ENCODE measurements around the gene HS3ST3B1.

Gene HS3ST3B1

GRCh38 chr17:14303343-14304221 is 2.7 kb downstream of the HS3ST3B1 start:
- no peak for DNase-seq

DNA sequence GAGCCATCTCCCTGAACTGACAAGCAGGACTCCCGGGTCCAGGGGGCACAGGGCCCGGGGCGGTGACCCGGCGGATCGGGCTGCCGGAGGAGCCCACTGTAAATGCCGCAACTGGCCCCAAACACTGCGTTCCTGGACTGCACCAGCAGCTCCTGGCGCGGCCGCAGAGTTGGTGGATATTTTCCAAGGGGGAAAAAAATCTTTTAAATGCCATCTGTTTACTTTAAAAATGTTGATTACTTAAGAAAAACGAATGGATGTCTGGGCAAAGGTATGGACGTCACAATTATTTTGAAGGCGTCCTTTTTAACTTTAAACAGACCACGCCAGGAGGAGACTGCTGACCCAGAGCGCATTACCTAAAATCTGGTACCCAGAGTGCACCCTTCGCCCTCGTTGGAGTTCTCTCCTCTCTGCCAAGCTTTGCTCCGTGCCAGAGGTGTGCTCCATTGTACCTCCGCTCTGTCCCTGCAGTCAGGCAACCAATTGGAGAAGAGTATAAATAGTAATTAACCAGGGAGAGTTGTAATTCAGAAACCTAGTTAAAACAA is 3.4 kb downstream of the HS3ST3B1 start:
- DNase-seq: no peak

DNA sequence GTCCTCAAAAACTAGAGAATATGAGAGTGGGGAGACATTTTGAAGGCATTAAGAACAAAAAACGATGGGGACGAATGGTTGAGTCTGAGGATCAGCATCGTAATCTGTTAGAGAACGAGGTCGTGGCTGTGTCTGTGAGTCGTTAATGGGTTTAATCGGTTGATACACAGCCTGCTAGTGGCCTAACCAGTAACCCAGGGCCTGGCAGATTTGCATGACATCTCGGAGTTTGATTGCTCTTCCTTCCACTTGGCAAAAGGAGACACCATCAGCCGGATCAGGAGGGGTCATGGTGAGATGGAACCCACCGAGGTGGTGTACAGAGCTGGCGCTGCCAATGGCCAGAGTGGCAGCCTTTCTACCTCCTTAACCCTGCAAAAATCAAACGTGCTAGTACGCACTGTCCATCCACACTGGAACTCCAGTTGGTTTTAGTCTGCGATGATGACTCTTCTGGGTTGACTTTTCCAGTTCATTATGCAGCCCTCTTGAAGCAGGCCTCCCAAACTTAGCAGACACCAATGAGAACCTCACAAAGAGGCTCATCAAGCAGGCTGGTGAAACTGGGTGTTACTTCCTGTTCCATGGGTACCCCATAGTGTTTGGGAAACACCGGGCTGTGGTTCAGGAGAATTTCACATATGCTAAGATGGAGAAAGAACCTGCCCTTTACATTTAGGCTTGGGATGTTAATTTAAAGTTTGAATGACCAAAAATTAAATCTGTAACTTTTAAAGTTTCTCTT is 4.1 kb downstream of the HS3ST3B1 start:
- DNase-seq: no peak

- DNase-seq: no peak
These were observed 5.1 kb downstream of the HS3ST3B1 start for GRCh38 chr17:14305785-14306496.

DNA sequence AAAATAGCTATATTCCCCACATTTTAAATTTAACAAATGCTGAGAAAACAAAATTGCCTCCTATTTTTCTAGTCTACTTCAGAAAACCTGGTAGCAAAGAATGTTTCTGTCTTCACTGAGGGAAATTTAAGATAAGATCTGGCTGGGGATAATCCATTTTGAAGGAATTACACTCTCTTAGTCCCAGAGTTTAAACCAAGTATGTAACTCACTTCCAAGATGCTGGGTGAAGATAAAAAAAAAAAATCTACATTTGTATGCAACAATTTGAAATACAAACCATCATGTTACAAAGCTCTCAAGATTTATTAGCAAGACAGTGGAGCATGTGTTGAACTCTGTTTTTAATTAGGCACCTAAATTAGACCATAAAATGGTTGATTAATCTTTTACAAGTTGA is 5.7 kb downstream of the HS3ST3B1 start:
- no peak for DNase-seq

DNA sequence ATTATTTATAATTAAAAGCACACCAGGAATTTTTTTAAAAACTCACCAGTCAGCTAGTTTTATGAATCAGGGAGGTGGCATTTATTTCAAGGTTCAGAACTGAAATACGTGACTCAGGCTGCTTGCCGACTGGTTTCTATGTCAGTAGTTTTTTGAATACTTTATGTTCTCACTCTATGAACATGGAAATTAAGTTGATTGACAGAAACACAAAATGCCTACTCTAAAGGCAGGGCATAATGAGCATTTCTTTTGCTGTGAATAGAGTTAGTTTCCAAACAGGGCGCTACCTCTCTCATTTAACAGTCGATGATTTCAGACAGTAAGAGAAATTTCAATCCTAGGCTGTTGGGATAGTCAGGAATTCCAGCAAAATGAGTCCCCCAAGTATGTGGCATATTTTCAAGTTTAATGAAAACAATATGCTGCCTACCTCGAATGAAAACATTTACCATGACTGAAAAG is 6.7 kb downstream of the HS3ST3B1 start:
- no peak for DNase-seq

GRCh38 chr17:14308636-14308964 is 7.7 kb downstream of the HS3ST3B1 start:
- no peak for DNase-seq

- peak; percentile 96 for DNase-seq
These were observed 8.3 kb downstream of the HS3ST3B1 start for GRCh38 chr17:14308965-14309879.

DNA sequence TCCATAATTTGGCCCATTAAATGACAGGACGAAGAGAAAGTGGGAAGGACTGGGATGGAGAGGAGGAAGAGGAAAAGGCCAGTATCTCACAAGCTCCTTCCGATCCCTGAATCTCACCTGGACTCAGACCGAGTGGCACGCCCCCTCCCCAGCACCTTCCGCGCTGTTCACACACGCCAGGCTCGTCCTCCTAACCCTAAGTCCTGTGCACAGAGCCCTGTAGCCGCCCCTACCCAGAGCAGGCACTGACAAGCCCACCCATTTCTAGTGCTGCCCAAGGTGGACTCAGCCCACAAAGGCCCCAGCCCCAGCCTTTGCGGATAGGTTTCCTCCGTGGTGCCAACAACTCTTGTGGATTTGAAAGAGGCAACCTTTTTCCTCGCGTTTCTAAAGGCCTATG is 9.2 kb downstream of the HS3ST3B1 start:
- no peak for DNase-seq

DNA sequence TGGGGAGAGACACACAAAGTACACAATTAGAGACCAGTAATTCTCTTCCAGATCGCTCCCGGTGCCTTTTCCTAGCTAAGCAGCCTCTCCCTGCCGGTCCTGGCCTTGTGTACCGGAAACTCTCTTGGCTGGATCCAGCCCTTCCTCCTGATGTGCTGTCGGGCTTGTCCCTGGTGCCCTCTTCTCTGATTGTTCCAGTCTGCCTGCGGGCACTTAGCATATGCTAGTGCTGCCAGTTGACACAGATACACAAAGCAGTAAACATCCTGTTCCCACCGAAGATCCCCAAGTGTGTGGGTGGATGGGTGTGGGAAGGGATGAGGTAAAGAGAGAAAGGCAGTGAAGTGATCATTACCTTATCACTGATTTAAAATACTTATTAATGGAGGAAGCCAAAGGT is 9.7 kb downstream of the HS3ST3B1 start:
- no peak for DNase-seq

DNA sequence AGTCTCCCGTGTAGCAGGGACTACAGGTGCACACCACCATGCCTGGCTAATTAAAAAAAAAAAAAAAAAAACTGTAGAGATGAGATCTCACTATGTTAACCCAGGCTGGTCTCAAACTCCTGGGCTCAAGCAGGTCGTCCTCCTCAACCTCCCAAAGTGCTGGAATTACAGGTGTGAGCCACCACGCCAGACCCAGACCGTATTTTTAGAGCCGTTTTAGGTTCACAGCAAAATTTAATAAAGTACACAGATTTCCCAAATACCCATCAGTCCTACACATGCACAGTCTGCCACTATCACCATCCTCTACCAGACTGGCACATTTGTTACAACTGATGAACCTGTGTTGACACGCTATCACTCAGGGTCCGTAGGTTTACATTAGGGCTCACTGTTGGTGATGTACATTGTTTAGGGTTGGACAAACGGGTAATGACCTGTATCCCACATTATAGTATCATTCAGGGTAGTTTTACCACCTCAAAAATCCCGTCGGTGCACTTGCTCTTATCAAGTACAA is 10.4 kb downstream of the HS3ST3B1 start:
- DNase-seq: no peak

DNA sequence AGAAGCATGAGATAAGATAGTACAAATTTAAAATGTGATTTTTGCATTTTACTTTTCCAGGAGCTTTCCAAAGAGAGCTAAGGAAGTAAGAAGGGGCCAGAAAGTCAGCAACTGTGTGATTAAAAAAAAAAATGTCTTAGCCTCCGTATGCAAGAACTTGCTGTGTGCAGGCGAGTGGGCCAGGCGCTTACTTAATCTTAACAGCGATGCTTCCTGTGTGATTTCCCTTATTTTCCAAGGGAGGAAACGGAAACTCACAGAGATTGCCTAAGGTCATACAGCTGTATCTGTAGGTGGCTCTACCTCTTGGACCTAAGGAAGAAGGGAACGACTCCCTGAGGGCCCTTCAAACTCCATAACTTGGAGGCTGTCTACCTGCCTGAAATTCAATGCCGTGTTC is 11.1 kb downstream of the HS3ST3B1 start:
- DNase-seq: no peak

DNA sequence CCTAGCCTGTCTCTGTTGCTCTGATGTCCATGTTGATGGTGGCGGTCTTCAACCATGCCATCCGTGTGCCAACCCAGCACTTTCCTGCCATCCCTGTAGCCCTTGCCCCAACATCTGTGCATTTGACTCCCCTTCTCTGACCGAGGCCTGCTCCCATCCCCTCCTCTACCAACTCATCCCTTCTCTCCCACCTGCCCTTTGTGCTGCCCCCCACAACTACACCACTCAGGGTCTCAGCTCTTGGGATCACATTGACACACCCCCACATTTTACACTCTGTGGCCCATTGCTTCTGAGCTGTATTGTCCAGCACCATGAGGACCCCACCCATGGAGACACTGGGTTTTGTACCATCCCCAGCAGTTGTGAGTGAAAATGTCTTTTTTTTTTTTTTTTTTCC is 11.6 kb downstream of the HS3ST3B1 start:
- DNase-seq: no peak

DNA sequence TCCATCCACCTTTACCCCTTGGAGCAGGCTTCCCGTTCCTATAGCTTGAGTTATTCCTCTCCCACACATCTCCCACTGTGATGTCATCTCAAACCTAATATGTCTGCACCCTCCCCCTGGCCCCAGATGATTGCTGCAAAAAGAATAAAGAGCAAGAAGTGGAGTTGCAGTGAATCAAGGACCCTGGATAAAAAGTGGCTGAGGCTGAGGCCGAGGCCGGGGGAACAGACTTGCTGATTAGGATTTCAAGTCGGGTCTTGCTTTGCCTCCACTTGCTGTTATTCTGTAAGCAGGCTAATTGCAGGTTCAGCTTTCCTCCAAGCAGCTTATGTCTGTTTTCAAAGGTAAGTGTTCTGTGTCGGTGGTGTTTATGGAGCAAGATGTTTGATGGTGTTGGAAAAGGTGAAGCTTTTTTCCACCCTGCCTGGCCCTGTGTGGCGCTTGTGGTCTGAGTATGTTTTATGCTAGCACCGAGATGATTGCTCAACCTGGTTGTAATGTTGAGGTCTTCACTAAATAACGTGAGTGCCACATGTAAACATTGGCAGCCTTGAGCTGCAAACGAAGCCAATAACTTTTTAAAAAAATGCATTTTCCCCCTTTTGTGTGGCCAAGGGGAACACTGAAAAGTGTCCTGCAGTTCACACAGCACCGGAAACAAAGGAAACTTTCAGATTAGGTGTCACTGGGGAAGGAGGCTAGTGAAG is 15.4 kb downstream of the HS3ST3B1 start:
- no peak for DNase-seq

DNA sequence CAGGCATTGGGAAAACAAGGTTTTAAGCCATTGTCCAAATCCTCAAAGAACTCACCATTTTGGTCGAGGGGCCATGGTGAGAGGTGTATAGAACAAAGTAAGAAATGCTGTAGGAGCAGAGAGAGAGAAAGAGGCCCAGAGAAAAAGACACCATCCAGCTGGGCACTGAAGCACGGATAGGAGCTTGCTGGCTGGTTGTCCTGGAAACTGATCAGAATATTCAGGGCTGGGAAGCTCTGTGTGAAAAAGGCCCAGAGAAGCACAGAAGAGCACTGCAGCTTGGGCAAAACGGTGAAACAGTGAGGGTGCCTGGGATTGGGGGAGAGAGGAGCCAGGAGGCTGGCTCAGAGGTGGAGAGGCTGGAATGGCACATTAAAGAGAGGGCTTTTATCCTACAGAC is 16.5 kb downstream of the HS3ST3B1 start:
- no peak for DNase-seq

DNA sequence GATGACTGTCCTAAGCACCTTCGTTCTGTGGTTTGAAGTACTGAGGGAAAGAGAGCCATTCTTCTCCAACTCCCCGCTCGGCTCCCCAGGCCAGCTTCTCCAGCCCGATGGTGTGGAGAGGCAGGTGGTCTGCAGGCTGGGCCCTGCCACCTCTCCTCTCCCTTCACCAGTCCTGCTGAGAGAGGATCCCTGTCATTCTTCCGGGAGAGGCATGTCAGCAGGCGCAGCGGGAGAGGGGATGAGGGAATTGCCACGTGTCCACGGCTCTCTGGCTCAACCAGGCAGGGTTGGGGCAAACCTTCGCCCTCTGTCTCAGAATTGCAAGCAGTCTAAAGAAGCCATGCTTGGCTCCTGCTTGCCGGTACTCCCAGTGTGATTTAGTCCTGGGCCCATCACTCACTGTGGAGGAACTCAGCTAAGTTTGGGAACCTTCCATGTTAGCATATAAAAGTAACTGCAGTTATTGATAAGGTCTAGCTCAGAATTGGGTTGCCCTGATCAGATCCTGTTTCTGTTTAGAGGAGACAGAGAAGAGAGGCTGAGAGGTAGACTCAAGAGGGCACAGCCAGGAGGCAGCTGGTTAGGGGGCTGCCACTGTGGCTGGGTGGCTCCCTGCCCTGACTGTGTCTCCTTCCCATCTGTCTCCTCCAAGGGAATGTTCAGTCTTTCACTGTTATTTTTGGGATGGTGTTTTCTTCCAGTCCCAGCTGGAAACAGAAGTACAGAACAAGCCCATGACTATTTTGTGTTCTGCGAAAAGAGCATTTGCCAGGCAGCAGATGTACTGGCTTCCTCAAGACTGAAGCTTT is 17.4 kb downstream of the HS3ST3B1 start:
- no peak for DNase-seq

- DNase-seq: no peak
These were observed 18.0 kb downstream of the HS3ST3B1 start for GRCh38 chr17:14318918-14319205.

GRCh38 chr17:14320098-14320497 is 19.2 kb downstream of the HS3ST3B1 start:
- DNase-seq: no peak

- DNase-seq: no peak
These were observed 20.0 kb downstream of the HS3ST3B1 start for GRCh38 chr17:14320734-14321475.

- DNase-seq: no peak
These were observed 20.6 kb downstream of the HS3ST3B1 start for GRCh38 chr17:14321476-14321949.

All from femur (tissue), 1 donor.